GM12878 (cell line): ENCODE data around the gene RENBP. TPM values are rescaled to one million over a fixed set of nuclear protein-coding genes. Genes with fewer than 3 reads are reported as not detected.

Source experiments
- ATAC-seq: fragments of 200-7000 bp; cut with Tn5 transposase; 3 replicates; pipeline ENCODE4 v1.9.1; 2020; ENCODE audit warnings: mild to moderate bottlenecking, moderate library complexity
- BruUV-seq: library from RNA; stranded (reverse); fragments of 400-500 nt; replicated peaks from 2 replicates; lab custom pipeline; 2021; lab: Mats Ljungman, UMichigan
- CTCF ChIA-PET: fragments of 300-600 bp; sonication (Branson Sonifier 250); formaldehyde crosslinking; extraction: SDS; loops from one replicate; lab custom pipeline; 2021; ENCODE audit warnings: inconsistent platforms; lab: Yijun Ruan, JAX
- POLR2A ChIA-PET: fragments of 350-600 bp; formaldehyde crosslinking; extraction: SDS; loops from one replicate; lab custom pipeline; 2021; ENCODE audit warnings: inconsistent platforms; lab: Charles Lee
- RAD21 ChIA-PET: fragments of 300-600 bp; sonication (Branson Sonifier 250); formaldehyde crosslinking; loops from one replicate; lab custom pipeline; 2023; ENCODE audit warnings: antibody characterized with exemption; ENCODE audit not compliant: unreplicated experiment; lab: Charles Lee
- SMC1A ChIA-PET: fragments of 300-600 bp; sonication (Branson Sonifier 250); formaldehyde crosslinking; loops from one replicate; lab custom pipeline; 2023; ENCODE audit not compliant: unreplicated experiment, uncharacterized antibody; lab: Charles Lee
- DNase-seq: peaks from one replicate; pipeline ENCODE4 v3.0.0-alpha.2; 2011; ENCODE audit warnings: low read depth, low spot score
- FAIRE-seq: peaks from 3 replicates; lab custom pipeline; 2011; peaks lifted over from hg19 to GRCh38; lab: Jason Lieb, UNC
- H2AFZ ChIP-seq: 2 replicates; pipeline ENCODE4 v1.6.0; 2011; ENCODE audit warnings: low read depth, low read length, control low read depth; ENCODE audit not compliant: control insufficient read depth
- H3K27ac ChIP-seq: 2 replicates; pipeline ENCODE4 v1.5.1; 2011; ENCODE audit warnings: control low read depth; ENCODE audit not compliant: control insufficient read depth, insufficient read depth
- H3K27me3 ChIP-seq, 2 experiments: replicated peaks in 1 of 2; 2 replicates each; pipeline versions ENCODE4 v1.6.0 to v1.6.1; 2011; ENCODE audit warnings: low read length in 1 of 2; ENCODE audit not compliant: control insufficient read depth in 2 of 2, insufficient read depth in 2 of 2
- H3K36me3 ChIP-seq, 2 experiments: 2 replicates each; pipeline ENCODE4 v1.5.1; 2011; ENCODE audit warnings: low read length in 1 of 2; ENCODE audit not compliant: control insufficient read depth in 2 of 2, insufficient read depth in 2 of 2
- H3K4me1 ChIP-seq: 2 replicates; pipeline ENCODE4 v1.6.1; 2011; ENCODE audit warnings: mild to moderate bottlenecking, low read length, moderate library complexity, mixed read lengths; ENCODE audit not compliant: control insufficient read depth, insufficient read depth
- H3K4me2 ChIP-seq: 2 replicates; pipeline ENCODE4 v1.6.0; 2011; ENCODE audit warnings: control low read depth; ENCODE audit not compliant: control insufficient read depth, insufficient read depth
- H3K4me3 ChIP-seq: fragments of 200-600 bp; sonication (generic); 2 replicates; pipeline ENCODE4 v1.5.1; 2016
- H3K79me2 ChIP-seq: 2 replicates; pipeline ENCODE4 v1.6.0; 2011; ENCODE audit warnings: low read length; ENCODE audit not compliant: control insufficient read depth, insufficient read depth
- H3K9ac ChIP-seq: 2 replicates; pipeline ENCODE4 v1.8.0; 2011; ENCODE audit warnings: low read length, control low read depth, mixed read lengths; ENCODE audit not compliant: control insufficient read depth, insufficient read depth
- H3K9me3 ChIP-seq: replicated peaks from 3 replicates; pipeline ENCODE4 v1.5.1; 2011; ENCODE audit warnings: mild to moderate bottlenecking, low read length; ENCODE audit not compliant: control insufficient read depth, insufficient read depth
- H4K20me1 ChIP-seq: 2 replicates; pipeline ENCODE4 v1.6.0; 2011; ENCODE audit not compliant: control insufficient read depth, insufficient read depth
- ATF7 ChIP-seq: fragments of 450-650 bp; IDR thresholded peaks from 2 replicates; pipeline ENCODE4 v1.6.1; 2016; ENCODE audit warnings: low read depth, mild to moderate bottlenecking
- CBFB ChIP-seq: IDR thresholded peaks from 2 replicates; pipeline ENCODE4 v1.6.1; 2016; ENCODE audit warnings: antibody characterized with exemption, low read depth
- CBX3 ChIP-seq: fragments of 200-600 bp; sonication (generic); IDR thresholded peaks from 2 replicates; pipeline ENCODE4 v1.6.1; 2016; ENCODE audit warnings: low read depth, borderline replicate concordance
- CREB1 ChIP-seq: IDR thresholded peaks from 2 replicates; pipeline ENCODE4 v1.6.1; 2012; ENCODE audit warnings: low read depth, mild to moderate bottlenecking, inconsistent platforms
- CREM ChIP-seq: IDR thresholded peaks from 2 replicates; pipeline ENCODE4 v1.6.1; 2014; ENCODE audit warnings: antibody characterized with exemption, low read depth
- EGR1 ChIP-seq, 2 experiments: IDR thresholded peaks; 1 replicate in 1 of 2; 2 replicates in 1 of 2; pipeline ENCODE4 v1.6.1; 2011 to 2012; ENCODE audit warnings: low read depth in 2 of 2, low read length in 2 of 2, borderline replicate concordance in 1 of 2, mild to moderate bottlenecking in 1 of 2, moderate library complexity in 1 of 2
- GATAD2B ChIP-seq: fragments of 450-650 bp; conservative IDR thresholded peaks from 2 replicates; pipeline ENCODE4 v1.6.1; 2017; ENCODE audit warnings: low read depth, mild to moderate bottlenecking, moderate library complexity
- HCFC1 ChIP-seq: fragments of 150-350 bp; IDR thresholded peaks from 2 replicates; pipeline ENCODE4 v1.6.1; 2014; ENCODE audit warnings: low read length
- IKZF1 ChIP-seq: fragments of 450-650 bp; conservative IDR thresholded peaks from 2 replicates; pipeline ENCODE4 v1.6.1; 2017; ENCODE audit warnings: antibody characterized with exemption, mild to moderate bottlenecking
- KLF5 ChIP-seq: fragments of 450-650 bp; IDR thresholded peaks from 2 replicates; pipeline ENCODE4 v1.6.1; 2014; ENCODE audit warnings: mild to moderate bottlenecking; ENCODE audit not compliant: partially characterized antibody
- POLR2A ChIP-seq: IDR thresholded peaks from 2 replicates; pipeline ENCODE4 v1.6.1; 2011; ENCODE audit warnings: low read depth, mild to moderate bottlenecking, low read length
- RAD51 ChIP-seq: fragments of 450-650 bp; IDR thresholded peaks from 2 replicates; pipeline ENCODE4 v1.6.1; 2016; ENCODE audit warnings: moderate library complexity, mild to moderate bottlenecking, inconsistent platforms
- RCOR1 ChIP-seq: conservative IDR thresholded peaks from 2 replicates; pipeline ENCODE4 v1.6.1; 2012; ENCODE audit warnings: low read depth, low read length, improper control_type of control experiment
- SIN3A ChIP-seq: IDR thresholded peaks from 2 replicates; pipeline ENCODE4 v1.6.1; 2012; ENCODE audit warnings: low read depth, low read length, improper control_type of control experiment
- SIX5 ChIP-seq: IDR thresholded peaks from 2 replicates; pipeline ENCODE4 v1.6.1; 2011; ENCODE audit warnings: mild to moderate bottlenecking, low read depth, low read length, moderate library complexity; ENCODE audit not compliant: severe bottlenecking
- SREBF2 ChIP-seq: IDR thresholded peaks from 2 replicates; pipeline ENCODE4 v1.6.1; 2012; ENCODE audit warnings: mild to moderate bottlenecking, low read length
- SRF ChIP-seq, 2 experiments: IDR thresholded peaks; 2 replicates each; pipeline ENCODE4 v1.6.1; 2011; ENCODE audit warnings: low read depth in 2 of 2, low read length in 2 of 2, mild to moderate bottlenecking in 1 of 2, moderate library complexity in 1 of 2
- SUPT20H ChIP-seq: IDR thresholded peaks from 2 replicates; pipeline ENCODE4 v1.6.1; 2011; ENCODE audit warnings: low read depth, mild to moderate bottlenecking, low read length, moderate library complexity, borderline replicate concordance; ENCODE audit not compliant: control insufficient read depth
- TBL1XR1 ChIP-seq: IDR thresholded peaks from 2 replicates; pipeline ENCODE4 v1.6.1; 2012; ENCODE audit warnings: low read depth, low read length, improper control_type of control experiment
- WGBS: methylation state at CpG from one replicate; pipeline ENCODE4 v1.1.6; 2016; ENCODE audit warnings: low lambda C conversion rate; ENCODE audit not compliant: insufficient replicate concordance, insufficient coverage; ENCODE audit errors: missing lambda C conversion rate; 5-methylcytosine and 5-hydroxymethylcytosine counted together
- in situ Hi-C: fragments of 300-500 bp; cut with MboI; formaldehyde crosslinking; loops from 9 replicates; pipeline ENCODE4 v1.14.3; 2018; ENCODE audit warnings: mixed read lengths
- intact Hi-C: fragments of 100-400 bp; cut with micrococcal nuclease; formaldehyde crosslinking; loops from one replicate; pipeline ENCODE4 v1.14.2; 2022; ENCODE audit not compliant: unreplicated experiment
- polyA plus RNA-seq, 11 experiments: library from polyadenylated mRNA; depleted of rRNA in 4 of 11; unstranded in 6 of 11; stranded (reverse) in 5 of 11; fragments of >200 nt; fragmentation: Nextera tagmentation in 4 of 11; fragmentation: Illumina TruSeq in 1 of 11; extraction: Ambion mirVana in 4 of 11; extraction: Trizol in 1 of 11; gene quantifications; 1 replicate in 1 of 11; 2 replicates in 10 of 11; pipeline versions ENCODE4 v1.2.1 to v1.2.3, GENCODE V29; 2011 to 2016; ENCODE audit warnings: inconsistent platforms in 2 of 11, missing spikeins in 2 of 11, low read depth in 1 of 11
- total RNA-seq, 4 experiments: library from RNA; depleted of rRNA in 3 of 4; stranded (reverse); fragments of >200 nt in 3 of 4; fragmentation: Illumina TruSeq in 1 of 4; extraction: Trizol in 1 of 4; gene quantifications; 2 replicates each; pipeline versions ENCODE4 v1.2.1 to v1.2.3, GENCODE V29; 2013 to 2021
- TF ChIP-seq, protein P1 (sequence below): fragments of 450-650 bp; IDR thresholded peaks from 2 replicates; pipeline ENCODE4 v1.6.1; 2016; ENCODE audit warnings: mild to moderate bottlenecking, moderate library complexity, borderline replicate concordance
- TF ChIP-seq, protein P2 (sequence below): IDR thresholded peaks from 2 replicates; pipeline ENCODE4 v1.6.1; 2012; ENCODE audit warnings: low read depth, low read length, improper control_type of control experiment

The RENBP gene
- total and polyA plus RNA-seq, 10 of the 15 experiments (the other 5 are each of a cell fraction or from before 2014, with no cell fraction given): 0.36 to 4.9 (median 1.8) TPM; not detected in 3

DNA sequence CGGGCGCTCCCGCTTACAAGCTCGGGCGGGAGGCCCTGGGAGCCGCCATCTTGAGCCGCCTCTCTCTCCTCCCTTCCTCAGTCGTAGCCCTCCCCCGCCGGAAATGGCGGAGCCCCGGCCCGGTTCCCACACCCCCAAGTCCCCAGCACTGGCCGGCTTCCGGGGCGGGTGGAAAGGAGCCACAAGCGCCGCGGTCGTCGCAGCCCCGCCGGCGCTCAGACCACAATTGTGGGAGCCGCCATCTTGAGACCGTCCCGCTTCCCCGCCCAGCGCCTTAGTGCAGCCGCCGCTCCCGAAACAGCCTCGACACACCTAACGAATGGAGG is 26.6 kb upstream of the RENBP start:
- intact Hi-C loops (loop anchor here (2.0 to 5.0 kb wide), 2 partner anchors 44 to 126 kb away; partner anchors contain the start of genes ARHGAP4 and MECP2), in situ Hi-C loops (no loop called here)
- H3K79me2 ChIP-seq: peaks cover 67% of the 10 kb centered on the region
- DNase-seq (peak; percentile 65), FAIRE-seq (no peak), ATAC-seq (peak; percentile 77)
- peak overlapping the region; percentile 95 for H3K4me3 ChIP-seq
- peaks cover 19% of the 10 kb centered on the region for H3K4me1 ChIP-seq
- no peaks in the 10 kb centered on the region; a peak in 1 of 4 replicates for H3K36me3 ChIP-seq
- ChIA-PET SMC1A (interaction anchor here (0.8 to 1.6 kb wide), 5 partner anchors 9 to 49 kb away, joined by 3 to 4 read pairs (median 3); no protein-coding TSS in a partner anchor), POLR2A (interaction anchor here (0.5 to 7.9 kb wide), 10 partner anchors 10 to 49 kb away, joined by 3 to 68 read pairs (median 8); partner anchors contain the start of genes ARHGAP4 and IRAK1), CTCF (interaction anchor here (1.1 to 5.9 kb wide), 5 partner anchors 14 to 567 kb away, joined by 3 to 35 read pairs (median 6); no protein-coding TSS in a partner anchor), RAD21 (interaction anchor here (1.1 to 6.4 kb wide), 6 partner anchors 10 to 50 kb away, joined by 3 to 48 read pairs (median 7); partner anchors contain the start of gene ARHGAP4)
- 2% methylated on average over 25 of the region's 34 CpGs for WGBS
- peak overlapping the region; percentile 99 for H3K27ac ChIP-seq
- peak overlapping the region; percentile 96 for H3K9ac ChIP-seq
- H3K4me2 ChIP-seq: peak overlapping the region; percentile 59; the same call in 1 of the 2 replicates
- no peaks in the 10 kb centered on the region for H3K27me3 ChIP-seq
- H4K20me1 ChIP-seq: no peaks in the 10 kb centered on the region
- peak overlapping the region; percentile 84 for H2AFZ ChIP-seq
- H3K9me3 ChIP-seq: no peaks in the 10 kb centered on the region
- no TSS peak for BruUV-seq
- TF ChIP-seq SRF (IDR thresholded peaks at IDR 0.05; ENCODE audit: low read depth in 2 of 2, low read length in 2 of 2) (0 out of 4 replicates have a peak, but pooled peaks of 1 of the 2 experiments have one; percentile 26), SIX5 (peak; percentile 49), CREM (peak; percentile 43; the same call in 1 of the 2 replicates), GATAD2B (peak; percentile 4; the same call in 1 of the 2 replicates), IKZF1 (peak; percentile 94), CBFB (no peak), SREBF2 (peak; percentile 30; the same call in 1 of the 2 replicates), CREB1 (peak; percentile 45; the same call in 1 of the 2 replicates), SIN3A (no peak), RCOR1 (0 out of 2 replicates have a peak, but pooled peaks have one; percentile 0), EGR1 (IDR thresholded peaks at IDR 0.05; ENCODE audit: borderline replicate concordance in 1 of 2, low read depth in 2 of 2, low read length in 2 of 2) (0 out of 3 replicates have a peak, but pooled peaks of 1 of the 2 experiments have one; percentile 46), ATF7 (no peak), POLR2A (peak; percentile 67; the same call in 1 of the 2 replicates), CBX3 (no peak), KLF5 (no peak), TBL1XR1 (peak; percentile 48), RAD51 (no peak), SUPT20H (no peak), HCFC1 (peak; percentile 75)
- TF ChIP-seq, protein P1, sequence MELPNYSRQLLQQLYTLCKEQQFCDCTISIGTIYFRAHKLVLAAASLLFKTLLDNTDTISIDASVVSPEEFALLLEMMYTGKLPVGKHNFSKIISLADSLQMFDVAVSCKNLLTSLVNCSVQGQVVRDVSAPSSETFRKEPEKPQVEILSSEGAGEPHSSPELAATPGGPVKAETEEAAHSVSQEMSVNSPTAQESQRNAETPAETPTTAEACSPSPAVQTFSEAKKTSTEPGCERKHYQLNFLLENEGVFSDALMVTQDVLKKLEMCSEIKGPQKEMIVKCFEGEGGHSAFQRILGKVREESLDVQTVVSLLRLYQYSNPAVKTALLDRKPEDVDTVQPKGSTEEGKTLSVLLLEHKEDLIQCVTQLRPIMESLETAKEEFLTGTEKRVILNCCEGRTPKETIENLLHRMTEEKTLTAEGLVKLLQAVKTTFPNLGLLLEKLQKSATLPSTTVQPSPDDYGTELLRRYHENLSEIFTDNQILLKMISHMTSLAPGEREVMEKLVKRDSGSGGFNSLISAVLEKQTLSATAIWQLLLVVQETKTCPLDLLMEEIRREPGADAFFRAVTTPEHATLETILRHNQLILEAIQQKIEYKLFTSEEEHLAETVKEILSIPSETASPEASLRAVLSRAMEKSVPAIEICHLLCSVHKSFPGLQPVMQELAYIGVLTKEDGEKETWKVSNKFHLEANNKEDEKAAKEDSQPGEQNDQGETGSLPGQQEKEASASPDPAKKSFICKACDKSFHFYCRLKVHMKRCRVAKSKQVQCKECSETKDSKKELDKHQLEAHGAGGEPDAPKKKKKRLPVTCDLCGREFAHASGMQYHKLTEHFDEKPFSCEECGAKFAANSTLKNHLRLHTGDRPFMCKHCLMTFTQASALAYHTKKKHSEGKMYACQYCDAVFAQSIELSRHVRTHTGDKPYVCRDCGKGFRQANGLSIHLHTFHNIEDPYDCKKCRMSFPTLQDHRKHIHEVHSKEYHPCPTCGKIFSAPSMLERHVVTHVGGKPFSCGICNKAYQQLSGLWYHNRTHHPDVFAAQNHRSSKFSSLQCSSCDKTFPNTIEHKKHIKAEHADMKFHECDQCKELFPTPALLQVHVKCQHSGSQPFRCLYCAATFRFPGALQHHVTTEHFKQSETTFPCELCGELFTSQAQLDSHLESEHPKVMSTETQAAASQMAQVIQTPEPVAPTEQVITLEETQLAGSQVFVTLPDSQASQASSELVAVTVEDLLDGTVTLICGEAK: peak; percentile 96
- TF ChIP-seq, protein P2, sequence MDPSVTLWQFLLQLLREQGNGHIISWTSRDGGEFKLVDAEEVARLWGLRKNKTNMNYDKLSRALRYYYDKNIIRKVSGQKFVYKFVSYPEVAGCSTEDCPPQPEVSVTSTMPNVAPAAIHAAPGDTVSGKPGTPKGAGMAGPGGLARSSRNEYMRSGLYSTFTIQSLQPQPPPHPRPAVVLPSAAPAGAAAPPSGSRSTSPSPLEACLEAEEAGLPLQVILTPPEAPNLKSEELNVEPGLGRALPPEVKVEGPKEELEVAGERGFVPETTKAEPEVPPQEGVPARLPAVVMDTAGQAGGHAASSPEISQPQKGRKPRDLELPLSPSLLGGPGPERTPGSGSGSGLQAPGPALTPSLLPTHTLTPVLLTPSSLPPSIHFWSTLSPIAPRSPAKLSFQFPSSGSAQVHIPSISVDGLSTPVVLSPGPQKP: peak; percentile 56; the same call in 1 of the 2 replicates
